Measurements from ENCODE around the gene TDRD10. TPM values are rescaled to one million over a fixed set of nuclear protein-coding genes. Genes with fewer than 3 reads are reported as not detected.

TDRD10 gene
- total RNA-seq, 1 experiment from 2014 or later: not detected

- no TSS peak for BruUV-seq (replicated peaks)
- ATAC-seq (no peak), DNase-seq (no peak)
- Histone ChIP-seq H3K4me1 (ENCODE audit: insufficient read depth, low read length) (peaks cover 3% of the 10 kb centered on the region; the same call in 1 of the 2 replicates), H3K36me3 (ENCODE audit: low read depth, low read length) (no peaks in the 10 kb centered on the region), H3K9ac (ENCODE audit: low read length) (no peak overlapping the region), H3K4me2 (ENCODE audit: low read length) (no peak overlapping the region), H3K9me2 (replicated peaks; ENCODE audit: low read length) (no peaks in the 10 kb centered on the region), H3K79me2 (ENCODE audit: low read length) (no peaks in the 10 kb centered on the region), H2AFZ (ENCODE audit: low read length) (no peak overlapping the region), H3K27ac (ENCODE audit: low read length) (no peak overlapping the region), H3K27me3 (ENCODE audit: low read length) (peaks cover 53% of the 10 kb centered on the region), H3K9me3 (ENCODE audit: low read length) (no peaks in the 10 kb centered on the region), H3F3A (ENCODE audit: low read length, unreplicated experiment) (no peaks in the 10 kb centered on the region), H4K20me1 (ENCODE audit: low read length) (no peaks in the 10 kb centered on the region), H3K4me3 (ENCODE audit: low read length) (no peak overlapping the region)
- TF ChIP-seq EZH2phosphoT487 (IDR thresholded peaks at IDR 0.05; ENCODE audit: borderline replicate concordance, low read length) (no peak), EZH2 (IDR thresholded peaks at IDR 0.05; ENCODE audit: low read length, unreplicated experiment) (no peak)
- TF ChIP-seq, protein P1, sequence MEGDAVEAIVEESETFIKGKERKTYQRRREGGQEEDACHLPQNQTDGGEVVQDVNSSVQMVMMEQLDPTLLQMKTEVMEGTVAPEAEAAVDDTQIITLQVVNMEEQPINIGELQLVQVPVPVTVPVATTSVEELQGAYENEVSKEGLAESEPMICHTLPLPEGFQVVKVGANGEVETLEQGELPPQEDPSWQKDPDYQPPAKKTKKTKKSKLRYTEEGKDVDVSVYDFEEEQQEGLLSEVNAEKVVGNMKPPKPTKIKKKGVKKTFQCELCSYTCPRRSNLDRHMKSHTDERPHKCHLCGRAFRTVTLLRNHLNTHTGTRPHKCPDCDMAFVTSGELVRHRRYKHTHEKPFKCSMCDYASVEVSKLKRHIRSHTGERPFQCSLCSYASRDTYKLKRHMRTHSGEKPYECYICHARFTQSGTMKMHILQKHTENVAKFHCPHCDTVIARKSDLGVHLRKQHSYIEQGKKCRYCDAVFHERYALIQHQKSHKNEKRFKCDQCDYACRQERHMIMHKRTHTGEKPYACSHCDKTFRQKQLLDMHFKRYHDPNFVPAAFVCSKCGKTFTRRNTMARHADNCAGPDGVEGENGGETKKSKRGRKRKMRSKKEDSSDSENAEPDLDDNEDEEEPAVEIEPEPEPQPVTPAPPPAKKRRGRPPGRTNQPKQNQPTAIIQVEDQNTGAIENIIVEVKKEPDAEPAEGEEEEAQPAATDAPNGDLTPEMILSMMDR (conservative IDR thresholded peaks at IDR 0.05; ENCODE audit: low read depth, low read length): no peak
- intact Hi-C loops (cut with micrococcal nuclease): no loop called here
- ChIA-PET CTCF (no interaction called here), POLR2A (ENCODE audit: unreplicated experiment) (interaction anchor here (0.6 kb wide), 1 partner anchor 82 kb away, joined by 3 read pairs; no protein-coding TSS in a partner anchor)
Measured at GRCh38 chr1:154489695-154490274, 12.2 kb upstream of the TDRD10 start.

DNA sequence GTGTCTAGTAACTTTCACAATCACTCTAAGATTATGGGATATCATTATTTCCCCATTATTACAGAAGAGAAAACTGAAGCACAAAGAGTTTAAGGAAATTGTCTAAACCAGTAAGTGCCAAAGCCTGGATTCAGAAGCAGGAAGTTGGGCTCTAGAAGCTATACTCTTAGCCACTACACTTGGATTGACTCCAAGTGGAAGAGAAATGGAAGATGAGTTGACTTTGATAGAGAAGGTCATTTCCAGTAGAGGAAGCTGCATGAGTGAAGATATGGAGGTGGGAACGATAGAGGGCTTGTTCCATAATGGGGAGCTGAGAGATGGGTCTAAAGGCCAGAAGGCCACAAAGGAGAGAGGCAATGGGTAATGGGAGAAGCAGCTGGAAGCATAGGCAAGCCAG, 11.7 kb upstream of the TDRD10 start:
- no peak overlapping the region for H3K4me3 ChIP-seq (ENCODE audit: low read length)
- H2AFZ ChIP-seq (ENCODE audit: low read length): no peak overlapping the region
- H3K9me3 ChIP-seq (ENCODE audit: low read length): no peaks in the 10 kb centered on the region
- H3K4me2 ChIP-seq (ENCODE audit: low read length): no peak overlapping the region
- no peak overlapping the region for H3K9ac ChIP-seq (ENCODE audit: low read length)
- intact Hi-C loops (cut with micrococcal nuclease): no loop called here
- no peaks in the 10 kb centered on the region for H3K4me1 ChIP-seq (ENCODE audit: insufficient read depth, low read length)
- H3K27me3 ChIP-seq (ENCODE audit: low read length): peaks cover 58% of the 10 kb centered on the region
- TF ChIP-seq EZH2phosphoT487 (IDR thresholded peaks at IDR 0.05; ENCODE audit: borderline replicate concordance, low read length) (no peak), EZH2 (IDR thresholded peaks at IDR 0.05; ENCODE audit: low read length, unreplicated experiment) (no peak)
- TF ChIP-seq, protein P1 (conservative IDR thresholded peaks at IDR 0.05; ENCODE audit: low read depth, low read length): no peak
- ChIA-PET POLR2A (ENCODE audit: unreplicated experiment) (interaction anchor here (0.6 kb wide), 1 partner anchor 30 kb away, joined by 5 read pairs; no protein-coding TSS in a partner anchor), CTCF (no interaction called here)
- no peaks in the 10 kb centered on the region for H3K36me3 ChIP-seq (ENCODE audit: low read depth, low read length)
- no peak for ATAC-seq
- no TSS peak for BruUV-seq (replicated peaks)
- no peaks in the 10 kb centered on the region for H3F3A ChIP-seq (ENCODE audit: low read length, unreplicated experiment)
- H3K9me2 ChIP-seq (replicated peaks; ENCODE audit: low read length): no peaks in the 10 kb centered on the region
- H3K27ac ChIP-seq (ENCODE audit: low read length): no peak overlapping the region
- H3K79me2 ChIP-seq (ENCODE audit: low read length): no peaks in the 10 kb centered on the region
- no peaks in the 10 kb centered on the region for H4K20me1 ChIP-seq (ENCODE audit: low read length)
- DNase-seq: no peak

- Histone ChIP-seq H4K20me1 (ENCODE audit: low read length) (no peaks in the 10 kb centered on the region), H3K27ac (ENCODE audit: low read length) (no peak overlapping the region), H3F3A (ENCODE audit: low read length, unreplicated experiment) (no peaks in the 10 kb centered on the region), H3K27me3 (ENCODE audit: low read length) (peaks cover 76% of the 10 kb centered on the region), H3K9me2 (replicated peaks; ENCODE audit: low read length) (no peaks in the 10 kb centered on the region), H2AFZ (ENCODE audit: low read length) (no peak overlapping the region), H3K36me3 (ENCODE audit: low read depth, low read length) (no peaks in the 10 kb centered on the region), H3K4me1 (ENCODE audit: insufficient read depth, low read length) (no peaks in the 10 kb centered on the region), H3K79me2 (ENCODE audit: low read length) (no peaks in the 10 kb centered on the region), H3K9me3 (ENCODE audit: low read length) (no peaks in the 10 kb centered on the region), H3K9ac (ENCODE audit: low read length) (no peak overlapping the region), H3K4me2 (ENCODE audit: low read length) (no peak overlapping the region), H3K4me3 (ENCODE audit: low read length) (no peak overlapping the region)
- intact Hi-C loops (cut with micrococcal nuclease): no loop called here
- ATAC-seq (no peak), DNase-seq (no peak)
- BruUV-seq (replicated peaks): no TSS peak
- ChIA-PET POLR2A (ENCODE audit: unreplicated experiment) (no interaction called here), CTCF (no interaction called here)
- TF ChIP-seq EZH2phosphoT487 (IDR thresholded peaks at IDR 0.05; ENCODE audit: borderline replicate concordance, low read length): no peak
- TF ChIP-seq, protein P1 (conservative IDR thresholded peaks at IDR 0.05; ENCODE audit: low read depth, low read length): no peak
- TF ChIP-seq EZH2 (IDR thresholded peaks at IDR 0.05; ENCODE audit: low read length, unreplicated experiment): no peak
Measured at GRCh38 chr1:154492115-154492514, 9.9 kb upstream of the TDRD10 start.
